ENCODE results near the gene MORF4L2.

MORF4L2 gene

GRCh38 chrX:103716962-103717361 is 30.5 kb upstream of the MORF4L2 start:
- H3K27ac ChIP-seq (ENCODE audit: low read depth, low read length, severe bottlenecking) = no peak overlapping the region
- no peak overlapping the region for H3K4me3 ChIP-seq (ENCODE audit: extremely low read depth, insufficient read depth, low read length, poor library complexity, severe bottlenecking)
- H3K4me1 ChIP-seq (ENCODE audit: control insufficient read depth, insufficient read depth, low read length, poor library complexity, severe bottlenecking) = peaks cover 4% of the 10 kb centered on the region
- H3K9me3 ChIP-seq (ENCODE audit: control insufficient read depth, low read length) = no peaks in the 10 kb centered on the region
- no peaks in the 10 kb centered on the region for H3K36me3 ChIP-seq (ENCODE audit: control insufficient read depth, insufficient read depth, low read length)
- WGBS, 2 experiments (ENCODE audit: insufficient coverage in 2 of 2) = 92% methylated on average over 2 of the region's 2 CpGs; no CpG with 5 or more reads in 1 of the 2 experiments

DNA sequence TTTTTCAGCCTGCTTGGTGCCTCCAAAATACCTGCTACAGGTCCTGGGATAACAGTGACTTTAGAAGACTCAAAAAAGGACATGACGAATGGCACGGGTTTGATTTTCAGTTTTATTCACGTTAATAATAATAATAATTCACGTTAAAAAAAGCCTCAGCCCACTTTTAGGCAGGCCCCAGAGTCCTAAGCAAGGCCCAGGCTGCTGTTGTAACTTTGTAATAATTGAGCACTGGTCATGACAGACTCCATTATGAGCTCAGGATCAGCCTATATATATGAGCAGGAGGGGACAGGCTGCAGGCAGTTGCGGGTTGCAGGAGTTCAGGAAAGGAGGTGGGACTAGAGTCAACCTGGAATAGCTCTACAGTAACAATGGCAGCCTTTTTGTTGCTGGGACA is 24.1 kb upstream of the MORF4L2 start, which contains the start of gene TMEM31:
Gene TMEM31 (plus strand): TSS at position 301 of the 400 bp plus-strand sequence. CDS start 1,350 bp downstream, outside the sequence.
- Histone ChIP-seq H3K9me3 (ENCODE audit: control insufficient read depth, low read length) (no peaks in the 10 kb centered on the region), H3K27ac (ENCODE audit: low read depth, low read length, severe bottlenecking) (no peak within 1 kb of the TSS), H3K4me3 (ENCODE audit: extremely low read depth, insufficient read depth, low read length, poor library complexity, severe bottlenecking) (no peak within 1 kb of the TSS), H3K4me1 (ENCODE audit: control insufficient read depth, insufficient read depth, low read length, poor library complexity, severe bottlenecking) (no peaks in the 10 kb centered on the region), H3K36me3 (ENCODE audit: control insufficient read depth, insufficient read depth, low read length) (no peaks in the 10 kb centered on the region)
- 90% methylated on average over 2 of the region's 5 CpGs; no CpG with 5 or more reads in 1 of the 2 experiments for WGBS, 2 experiments (ENCODE audit: insufficient coverage in 2 of 2)

GRCh38 chrX:103704863-103705262 is 18.4 kb upstream of the MORF4L2 start:
- Histone ChIP-seq H3K4me1 (ENCODE audit: control insufficient read depth, insufficient read depth, low read length, poor library complexity, severe bottlenecking) (no peaks in the 10 kb centered on the region), H3K4me3 (ENCODE audit: extremely low read depth, insufficient read depth, low read length, poor library complexity, severe bottlenecking) (no peak overlapping the region), H3K27ac (ENCODE audit: low read depth, low read length, severe bottlenecking) (no peak overlapping the region), H3K36me3 (ENCODE audit: control insufficient read depth, insufficient read depth, low read length) (no peaks in the 10 kb centered on the region), H3K9me3 (ENCODE audit: control insufficient read depth, low read length) (no peaks in the 10 kb centered on the region)
- WGBS, 2 experiments (ENCODE audit: insufficient coverage in 2 of 2) = no CpG with 5 or more reads among the region's 3 CpGs

GRCh38 chrX:103699243-103699642 is 12.7 kb upstream of the MORF4L2 start:
- Histone ChIP-seq H3K4me1 (ENCODE audit: control insufficient read depth, insufficient read depth, low read length, poor library complexity, severe bottlenecking) (no peaks in the 10 kb centered on the region), H3K27ac (ENCODE audit: low read depth, low read length, severe bottlenecking) (no peak overlapping the region), H3K36me3 (ENCODE audit: control insufficient read depth, insufficient read depth, low read length) (no peaks in the 10 kb centered on the region), H3K4me3 (ENCODE audit: extremely low read depth, insufficient read depth, low read length, poor library complexity, severe bottlenecking) (no peak overlapping the region), H3K9me3 (ENCODE audit: control insufficient read depth, low read length) (no peaks in the 10 kb centered on the region)
- 100% methylated on average over 1 of the region's 5 CpGs for WGBS, 2 experiments (ENCODE audit: insufficient coverage in 2 of 2)

GRCh38 chrX:103697687-103698086 is 11.2 kb upstream of the MORF4L2 start:
- Histone ChIP-seq H3K9me3 (ENCODE audit: control insufficient read depth, low read length) (no peaks in the 10 kb centered on the region), H3K27ac (ENCODE audit: low read depth, low read length, severe bottlenecking) (no peak overlapping the region), H3K4me3 (ENCODE audit: extremely low read depth, insufficient read depth, low read length, poor library complexity, severe bottlenecking) (no peak overlapping the region), H3K4me1 (ENCODE audit: control insufficient read depth, insufficient read depth, low read length, poor library complexity, severe bottlenecking) (no peaks in the 10 kb centered on the region), H3K36me3 (ENCODE audit: control insufficient read depth, insufficient read depth, low read length) (no peaks in the 10 kb centered on the region)

DNA sequence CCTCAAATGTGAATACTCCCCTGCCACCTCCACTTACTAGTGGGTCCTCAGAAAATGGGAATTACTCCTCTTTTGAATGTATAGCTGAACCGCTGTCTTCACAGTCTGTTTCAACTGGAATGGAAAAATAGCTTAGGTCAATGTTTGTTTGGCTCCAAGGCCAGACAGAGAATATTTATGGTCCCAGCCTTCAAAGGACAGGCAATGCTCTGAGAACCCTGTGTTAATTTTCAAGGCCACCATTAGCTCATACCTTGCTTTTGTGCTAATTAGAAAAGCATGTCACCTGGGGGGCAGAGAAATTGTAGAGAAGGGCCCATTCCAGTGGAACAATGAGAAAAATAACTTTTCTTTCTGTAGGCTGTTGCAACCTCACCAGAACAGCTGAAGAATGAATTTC is 4.6 kb upstream of the MORF4L2 start:
- Histone ChIP-seq H3K27ac (ENCODE audit: low read depth, low read length, severe bottlenecking) (no peak overlapping the region), H3K36me3 (ENCODE audit: control insufficient read depth, insufficient read depth, low read length) (no peaks in the 10 kb centered on the region), H3K4me3 (ENCODE audit: extremely low read depth, insufficient read depth, low read length, poor library complexity, severe bottlenecking) (no peak overlapping the region), H3K4me1 (ENCODE audit: control insufficient read depth, insufficient read depth, low read length, poor library complexity, severe bottlenecking) (no peaks in the 10 kb centered on the region), H3K9me3 (ENCODE audit: control insufficient read depth, low read length) (no peaks in the 10 kb centered on the region)
- 100% methylated on average over 1 of the region's 1 CpG for WGBS, 2 experiments (ENCODE audit: insufficient coverage in 2 of 2)

GRCh38 chrX:103688946-103689345 is 2.4 kb upstream of the MORF4L2 start:
- Histone ChIP-seq H3K4me1 (ENCODE audit: control insufficient read depth, insufficient read depth, low read length, poor library complexity, severe bottlenecking) (no peaks in the 10 kb centered on the region), H3K36me3 (ENCODE audit: control insufficient read depth, insufficient read depth, low read length) (peaks cover 9% of the 10 kb centered on the region), H3K9me3 (ENCODE audit: control insufficient read depth, low read length) (no peaks in the 10 kb centered on the region), H3K4me3 (ENCODE audit: extremely low read depth, insufficient read depth, low read length, poor library complexity, severe bottlenecking) (no peak overlapping the region), H3K27ac (ENCODE audit: low read depth, low read length, severe bottlenecking) (no peak overlapping the region)
- 40% methylated on average over 2 of the region's 4 CpGs; no CpG with 5 or more reads in 1 of the 2 experiments for WGBS, 2 experiments (ENCODE audit: insufficient coverage in 2 of 2)

DNA sequence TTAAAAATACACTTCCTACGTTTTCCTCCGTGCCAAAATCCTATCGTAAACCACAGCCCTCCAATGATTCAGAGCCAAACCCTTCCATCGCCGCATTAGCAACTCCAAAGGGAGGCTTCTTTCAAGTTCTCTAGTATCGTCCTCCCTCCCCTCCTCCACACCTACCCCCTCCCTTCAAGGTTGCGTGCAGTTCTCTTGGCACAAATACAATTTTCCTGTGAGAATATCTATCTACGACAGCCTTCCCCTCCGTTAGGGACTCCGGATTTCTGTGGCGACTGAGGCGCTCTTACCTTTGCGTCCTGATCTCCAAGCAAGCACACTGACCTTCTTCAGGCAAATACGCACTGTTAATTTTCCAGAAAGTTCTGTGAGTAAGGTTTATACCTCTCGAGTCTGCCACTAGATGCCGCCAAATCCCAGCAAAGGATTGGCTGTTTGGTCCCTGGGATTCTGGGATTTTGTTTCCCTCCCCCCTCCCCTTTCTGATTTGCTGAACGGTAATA is 1.2 kb upstream of the MORF4L2 start:
- H3K36me3 ChIP-seq (ENCODE audit: control insufficient read depth, insufficient read depth, low read length) = peaks cover 18% of the 10 kb centered on the region
- 0% methylated on average over 2 to 10 of the region's 17 CpGs for WGBS, 2 experiments (ENCODE audit: insufficient coverage in 2 of 2)
- no peaks in the 10 kb centered on the region for H3K4me1 ChIP-seq (ENCODE audit: control insufficient read depth, insufficient read depth, low read length, poor library complexity, severe bottlenecking)
- peak overlapping the region; percentile 64 for H3K4me3 ChIP-seq (ENCODE audit: extremely low read depth, insufficient read depth, low read length, poor library complexity, severe bottlenecking)
- no peaks in the 10 kb centered on the region for H3K9me3 ChIP-seq (ENCODE audit: control insufficient read depth, low read length)
- peak overlapping the region; percentile 99 for H3K27ac ChIP-seq (ENCODE audit: low read depth, low read length, severe bottlenecking)

DNA sequence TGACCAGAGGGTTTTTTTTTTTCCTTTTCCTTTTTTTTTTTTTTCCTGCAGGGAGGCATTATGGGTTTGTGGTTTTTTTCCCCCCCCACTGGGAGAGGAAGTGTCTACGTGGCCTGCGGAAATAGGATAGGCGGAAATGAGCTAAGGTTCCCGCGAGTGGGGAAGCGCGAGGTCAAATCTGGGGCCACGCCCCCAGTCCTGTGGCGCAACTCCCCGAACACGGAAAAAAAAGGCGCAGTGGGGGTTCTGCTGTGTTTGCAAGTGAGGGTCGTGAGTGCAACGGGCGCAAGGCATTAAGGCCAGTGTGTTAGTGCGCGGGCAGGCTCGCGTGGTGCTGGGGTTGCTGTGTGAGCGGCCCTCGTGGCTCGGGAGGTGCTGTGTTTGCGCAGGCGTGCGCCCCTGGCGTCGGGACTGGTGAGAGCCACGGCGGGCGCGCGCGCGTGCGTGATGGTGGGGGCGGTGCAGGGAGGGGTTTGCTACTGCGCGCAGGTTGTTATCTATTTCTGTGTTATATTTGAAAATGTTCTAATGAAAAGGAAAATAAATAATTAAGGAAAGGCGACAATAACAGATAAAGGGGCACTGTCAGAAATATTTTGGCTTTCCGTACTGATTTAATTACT is 685 bp upstream of the MORF4L2 start:
- Histone ChIP-seq H3K36me3 (ENCODE audit: control insufficient read depth, insufficient read depth, low read length) (peaks cover 21% of the 10 kb centered on the region), H3K9me3 (ENCODE audit: control insufficient read depth, low read length) (no peaks in the 10 kb centered on the region), H3K27ac (ENCODE audit: low read depth, low read length, severe bottlenecking) (peak overlapping the region; percentile 99), H3K4me3 (ENCODE audit: extremely low read depth, insufficient read depth, low read length, poor library complexity, severe bottlenecking) (peak overlapping the region; percentile 64), H3K4me1 (ENCODE audit: control insufficient read depth, insufficient read depth, low read length, poor library complexity, severe bottlenecking) (no peaks in the 10 kb centered on the region)
- no CpG with 5 or more reads among the region's 40 CpGs for WGBS, 2 experiments (ENCODE audit: insufficient coverage in 2 of 2)

DNA sequence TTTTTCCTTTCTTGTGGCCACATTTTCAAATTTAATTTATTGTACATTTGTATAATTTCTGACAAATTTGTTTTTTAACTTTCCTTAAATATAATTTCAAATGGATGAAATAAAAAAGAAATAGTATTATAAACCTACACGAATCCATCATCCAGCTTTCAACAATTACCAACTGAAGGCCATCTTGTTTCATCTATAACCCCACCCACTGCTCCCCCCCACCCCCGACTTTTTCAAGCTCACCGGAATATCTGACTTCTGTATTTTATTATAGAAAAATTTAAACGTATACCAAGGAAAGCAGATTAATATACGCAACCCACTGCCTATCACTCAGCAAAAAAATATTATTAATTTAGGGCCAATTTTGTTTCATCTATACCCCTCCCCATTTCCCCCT is 1.1 kb downstream of the MORF4L2 start:
- no CpG with 5 or more reads among the region's 5 CpGs for WGBS, 2 experiments (ENCODE audit: insufficient coverage in 2 of 2)
- H3K27ac ChIP-seq (ENCODE audit: low read depth, low read length, severe bottlenecking) = peak overlapping the region; percentile 99
- H3K36me3 ChIP-seq (ENCODE audit: control insufficient read depth, insufficient read depth, low read length) = peaks cover 39% of the 10 kb centered on the region
- H3K4me3 ChIP-seq (ENCODE audit: extremely low read depth, insufficient read depth, low read length, poor library complexity, severe bottlenecking) = peak overlapping the region; percentile 64
- no peaks in the 10 kb centered on the region for H3K4me1 ChIP-seq (ENCODE audit: control insufficient read depth, insufficient read depth, low read length, poor library complexity, severe bottlenecking)
- no peaks in the 10 kb centered on the region for H3K9me3 ChIP-seq (ENCODE audit: control insufficient read depth, low read length)

- Histone ChIP-seq H3K9me3 (ENCODE audit: control insufficient read depth, low read length) (no peaks in the 10 kb centered on the region), H3K27ac (ENCODE audit: low read depth, low read length, severe bottlenecking) (no peak overlapping the region), H3K4me1 (ENCODE audit: control insufficient read depth, insufficient read depth, low read length, poor library complexity, severe bottlenecking) (peaks cover under 1% of the 10 kb centered on the region), H3K4me3 (ENCODE audit: extremely low read depth, insufficient read depth, low read length, poor library complexity, severe bottlenecking) (no peak overlapping the region), H3K36me3 (ENCODE audit: control insufficient read depth, insufficient read depth, low read length) (peaks cover 77% of the 10 kb centered on the region)
- 80% methylated on average over 1 of the region's 2 CpGs; no CpG with 5 or more reads in 1 of the 2 experiments for WGBS, 2 experiments (ENCODE audit: insufficient coverage in 2 of 2)
Observed at GRCh38 chrX:103681443-103681842, 5.1 kb downstream of the MORF4L2 start.
